ENCODE results near the gene CFI. TPM values are rescaled to one million over a fixed set of nuclear protein-coding genes. Genes with fewer than 3 reads are reported as not detected.

Gene CFI
- total and polyA plus RNA-seq, 2 of the 8 experiments (the other 6 are each of a cell fraction or from before 2014, with no cell fraction given), result not detected

GRCh38 chr4:109811707-109812106 is 9.9 kb upstream of the CFI start (continued):
- TF ChIP-seq USF2 (IDR thresholded peaks at IDR 0.05; ENCODE audit: low read length), result no peak

Data from H1 (cell line).